ENCODE data around the gene FLOT2.
A peak's percentile ranks its signal among the peaks of the same experiment; 100 is the strongest.
"Not testable (repeated sequence)": the region's sequence is repeated elsewhere in the genome, so short reads cannot be mapped to it uniquely, and the experiment has no call there.

The FLOT2 gene

DNA sequence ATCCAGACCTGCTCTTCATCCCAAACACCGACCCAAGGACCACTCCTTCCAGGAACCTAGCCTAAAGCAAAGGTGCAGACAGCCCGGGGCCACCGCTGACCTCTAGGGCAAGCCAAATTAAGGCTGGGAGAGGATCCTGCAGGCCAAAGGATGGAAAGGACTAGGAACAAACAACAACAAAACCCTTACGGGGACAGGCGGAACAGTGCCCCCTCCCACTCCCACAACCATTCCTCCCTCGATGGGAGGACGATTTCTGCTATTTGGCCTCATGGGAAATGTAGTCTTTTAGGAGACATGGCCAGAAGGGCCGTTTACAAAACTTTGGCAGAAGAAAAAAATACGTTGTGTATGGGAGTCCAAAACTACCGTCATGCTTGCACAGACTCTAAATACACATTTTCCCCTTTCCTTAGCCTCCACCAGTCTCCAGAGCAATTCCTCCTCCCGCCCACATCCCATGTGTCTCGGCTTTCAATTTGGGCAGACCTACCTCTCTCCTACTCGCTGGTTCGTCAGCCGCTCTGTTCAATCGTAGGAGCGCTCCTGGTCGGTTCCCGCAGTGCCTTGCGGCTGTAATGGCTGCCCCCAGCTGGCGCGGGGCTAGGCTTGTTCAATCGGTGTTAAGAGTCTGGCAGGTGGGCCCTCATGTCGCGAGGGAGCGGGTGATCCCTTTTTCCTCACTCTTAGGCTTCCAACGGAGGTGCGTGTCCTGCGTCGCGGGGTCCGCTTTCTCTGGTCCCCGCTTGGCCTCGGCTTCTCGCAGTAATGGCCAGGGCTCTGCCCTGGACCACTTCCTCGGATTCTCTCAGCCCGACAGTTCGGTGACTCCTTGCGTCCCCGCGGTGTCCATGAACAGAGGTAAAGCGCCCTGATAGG, 42.8 kb downstream of the FLOT2 start, which contains the start of gene ERAL1:
TSS of gene ERAL1 (plus strand) at position 560 of the 879 bp plus-strand sequence. CDS start at position 579, 19 bp downstream.
- DNase-seq (ENCODE audit: low spot score) = peak; percentile 87
- TF ChIP-seq, protein P1, sequence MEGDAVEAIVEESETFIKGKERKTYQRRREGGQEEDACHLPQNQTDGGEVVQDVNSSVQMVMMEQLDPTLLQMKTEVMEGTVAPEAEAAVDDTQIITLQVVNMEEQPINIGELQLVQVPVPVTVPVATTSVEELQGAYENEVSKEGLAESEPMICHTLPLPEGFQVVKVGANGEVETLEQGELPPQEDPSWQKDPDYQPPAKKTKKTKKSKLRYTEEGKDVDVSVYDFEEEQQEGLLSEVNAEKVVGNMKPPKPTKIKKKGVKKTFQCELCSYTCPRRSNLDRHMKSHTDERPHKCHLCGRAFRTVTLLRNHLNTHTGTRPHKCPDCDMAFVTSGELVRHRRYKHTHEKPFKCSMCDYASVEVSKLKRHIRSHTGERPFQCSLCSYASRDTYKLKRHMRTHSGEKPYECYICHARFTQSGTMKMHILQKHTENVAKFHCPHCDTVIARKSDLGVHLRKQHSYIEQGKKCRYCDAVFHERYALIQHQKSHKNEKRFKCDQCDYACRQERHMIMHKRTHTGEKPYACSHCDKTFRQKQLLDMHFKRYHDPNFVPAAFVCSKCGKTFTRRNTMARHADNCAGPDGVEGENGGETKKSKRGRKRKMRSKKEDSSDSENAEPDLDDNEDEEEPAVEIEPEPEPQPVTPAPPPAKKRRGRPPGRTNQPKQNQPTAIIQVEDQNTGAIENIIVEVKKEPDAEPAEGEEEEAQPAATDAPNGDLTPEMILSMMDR (IDR thresholded peaks at IDR 0.05) = no peak
- H3K4me3 ChIP-seq = peak within 1 kb of the TSS; percentile 71
- peak within 1 kb of the TSS; percentile 44 to 61 for H3K27ac ChIP-seq

DNA sequence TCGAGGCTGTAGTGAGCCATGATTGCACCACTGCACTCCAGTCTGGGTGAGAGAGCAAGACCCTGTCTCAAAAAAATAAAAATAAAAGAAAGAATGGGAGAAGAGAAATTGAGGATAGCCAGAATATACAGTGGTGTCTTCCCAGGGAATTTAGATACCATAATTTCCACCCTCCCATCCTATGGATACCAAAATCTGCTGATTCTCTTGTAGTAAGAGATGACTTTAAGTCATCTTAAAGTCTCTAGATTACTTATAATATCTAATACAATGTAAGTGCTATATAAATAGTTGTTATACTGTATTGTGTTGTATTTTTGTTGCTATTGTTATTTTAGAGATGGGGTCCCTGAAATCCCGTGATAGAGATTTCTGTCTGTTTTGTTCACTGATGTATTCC, 44.2 kb downstream of the FLOT2 start:
- H3K4me3 ChIP-seq = no peak overlapping the region
- TF ChIP-seq, protein P1 (IDR thresholded peaks at IDR 0.05) = no peak
- DNase-seq (ENCODE audit: low spot score) = no peak
- H3K27ac ChIP-seq = no peak overlapping the region

DNA sequence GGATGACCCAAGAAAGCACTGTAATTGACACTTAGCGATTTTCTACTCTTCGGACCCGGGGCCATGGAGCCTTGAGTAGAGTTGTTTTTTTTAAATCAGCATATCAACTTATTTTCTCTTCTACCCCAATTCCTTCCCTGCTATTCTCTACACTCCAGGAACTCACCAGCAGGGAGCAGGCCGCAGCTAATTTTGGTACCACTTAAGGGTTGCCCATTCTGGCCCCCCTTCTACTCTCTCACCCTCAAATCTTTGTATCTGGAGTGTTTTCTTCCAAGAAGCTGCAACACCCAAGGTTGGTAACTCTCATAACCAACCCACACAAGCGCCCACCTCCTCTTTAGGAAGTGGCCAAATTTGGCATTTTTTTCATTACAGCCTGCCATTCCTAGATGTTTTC, 48.3 kb downstream of the FLOT2 start:
- DNase-seq (ENCODE audit: low spot score) = no peak
- H3K27ac ChIP-seq = no peak overlapping the region
- TF ChIP-seq, protein P1 (IDR thresholded peaks at IDR 0.05) = no peak
- H3K4me3 ChIP-seq = no peak overlapping the region

- not testable (repeated sequence) for H3K4me3 ChIP-seq; DNase-seq (ENCODE audit: low spot score); H3K27ac ChIP-seq
Measured at GRCh38 chr17:28848667-28849066, 48.9 kb downstream of the FLOT2 start.

GRCh38 chr17:28846699-28847098, 50.8 kb downstream of the FLOT2 start:
- not testable (repeated sequence) for DNase-seq (ENCODE audit: low spot score); H3K4me3 ChIP-seq; H3K27ac ChIP-seq

GRCh38 chr17:28846231-28846630, 51.3 kb downstream of the FLOT2 start:
- no peak for DNase-seq (ENCODE audit: low spot score)
- TF ChIP-seq, protein P1 (IDR thresholded peaks at IDR 0.05) = no peak
- no peak overlapping the region for H3K27ac ChIP-seq
- no peak overlapping the region for H3K4me3 ChIP-seq

DNA sequence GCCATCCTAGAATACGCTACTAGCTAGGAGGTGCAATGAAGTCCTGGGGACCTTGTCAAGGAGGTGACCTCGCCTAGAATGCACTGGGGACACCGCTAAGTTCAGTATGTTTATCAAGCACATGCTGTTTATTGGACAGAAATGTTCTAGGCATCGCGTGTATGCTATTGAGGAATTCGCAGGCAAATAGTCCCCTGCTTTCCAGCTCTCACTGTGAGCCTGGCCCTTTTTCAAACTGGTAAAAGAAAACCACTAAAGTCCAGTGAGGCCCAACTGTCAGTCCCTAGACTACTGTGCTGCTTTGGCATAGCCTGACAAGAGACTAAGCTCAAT, 53.8 kb downstream of the FLOT2 start:
- DNase-seq (ENCODE audit: low spot score) = no peak
- TF ChIP-seq, protein P1 (IDR thresholded peaks at IDR 0.05) = no peak
- Histone ChIP-seq H3K27ac (no peak overlapping the region), H3K4me3 (no peak overlapping the region)

DNA sequence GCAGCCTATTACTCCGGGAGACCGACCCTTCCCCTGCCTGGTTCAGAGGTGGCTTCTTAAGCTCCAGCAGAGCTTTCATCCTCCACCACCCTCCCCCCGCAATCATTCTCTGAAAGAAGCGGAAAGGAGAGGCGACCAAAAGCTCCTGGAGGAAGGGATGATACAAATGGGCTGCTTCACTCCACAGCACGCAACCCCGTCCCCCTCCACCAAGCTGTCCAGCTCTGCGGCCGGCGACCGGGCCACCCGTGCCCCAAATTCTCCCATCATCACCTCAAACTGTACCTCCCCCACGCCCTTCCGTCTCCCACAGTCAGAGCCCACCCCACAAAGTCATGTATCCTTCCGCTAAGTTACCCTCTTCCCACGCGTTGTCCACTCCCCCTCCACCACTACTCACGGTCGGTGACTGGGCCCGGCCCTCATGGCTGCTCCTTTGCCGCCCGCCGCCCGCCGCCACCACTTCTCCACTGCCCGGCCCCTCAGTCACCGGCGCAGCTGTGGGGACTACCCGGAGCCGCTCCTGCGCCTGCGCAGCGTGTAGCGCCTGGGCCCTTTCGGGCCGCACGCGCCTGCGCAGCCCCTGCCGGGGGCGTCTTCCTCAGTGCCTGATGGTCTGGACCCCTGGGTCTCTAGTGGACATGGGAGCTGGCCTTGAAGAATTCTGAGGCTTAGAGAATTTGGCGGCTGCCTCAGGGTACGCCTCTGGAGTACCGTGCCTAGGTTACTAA, 55.1 kb downstream of the FLOT2 start, which contains the start of gene FAM222B:
TSS of gene FAM222B (minus strand) at position 509 of the 731 bp plus-strand sequence. CDS start 76,123 bp downstream, outside the sequence.
- DNase-seq (ENCODE audit: low spot score) = peak; percentile 87
- TF ChIP-seq, protein P1 (IDR thresholded peaks at IDR 0.05) = no peak
- Histone ChIP-seq H3K4me3 (peak within 1 kb of the TSS; percentile 94), H3K27ac (peak within 1 kb of the TSS; percentile 57 to 93)
